NCI-H460 (cell line): ENCODE data around the gene SOCS6. TPM values are rescaled to one million over a fixed set of nuclear protein-coding genes. Genes with fewer than 3 reads are reported as not detected.
"Not testable (repeated sequence)": the region's sequence is repeated elsewhere in the genome, so short reads cannot be mapped to it uniquely, and the experiment has no call there.

Experiments
- DNase-seq: peaks from one replicate; pipeline ENCODE4 v3.0.0-alpha.2; 2016; ENCODE audit warnings: low read depth; ENCODE audit errors: extremely low read depth
- polyA plus RNA-seq: library from polyadenylated mRNA; depleted of rRNA; stranded (reverse); fragments of >200 nt; gene quantifications from 2 replicates; pipeline ENCODE4 v1.2.3, GENCODE V29; 2014; cell fraction: nucleus; rRNA removed
- total RNA-seq: library from RNA; depleted of rRNA; stranded (reverse); fragments of >200 nt; shearing (Covaris generic); gene quantifications from 2 replicates; pipeline ENCODE4 v1.2.3, GENCODE V29; 2014; rRNA removed

The SOCS6 gene, protein sequence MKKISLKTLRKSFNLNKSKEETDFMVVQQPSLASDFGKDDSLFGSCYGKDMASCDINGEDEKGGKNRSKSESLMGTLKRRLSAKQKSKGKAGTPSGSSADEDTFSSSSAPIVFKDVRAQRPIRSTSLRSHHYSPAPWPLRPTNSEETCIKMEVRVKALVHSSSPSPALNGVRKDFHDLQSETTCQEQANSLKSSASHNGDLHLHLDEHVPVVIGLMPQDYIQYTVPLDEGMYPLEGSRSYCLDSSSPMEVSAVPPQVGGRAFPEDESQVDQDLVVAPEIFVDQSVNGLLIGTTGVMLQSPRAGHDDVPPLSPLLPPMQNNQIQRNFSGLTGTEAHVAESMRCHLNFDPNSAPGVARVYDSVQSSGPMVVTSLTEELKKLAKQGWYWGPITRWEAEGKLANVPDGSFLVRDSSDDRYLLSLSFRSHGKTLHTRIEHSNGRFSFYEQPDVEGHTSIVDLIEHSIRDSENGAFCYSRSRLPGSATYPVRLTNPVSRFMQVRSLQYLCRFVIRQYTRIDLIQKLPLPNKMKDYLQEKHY
- total RNA-seq, result 22.4 and 22.5 TPM in 2 replicates
- 10.6 and 12.2 TPM in 2 replicates for polyA plus RNA-seq

DNA sequence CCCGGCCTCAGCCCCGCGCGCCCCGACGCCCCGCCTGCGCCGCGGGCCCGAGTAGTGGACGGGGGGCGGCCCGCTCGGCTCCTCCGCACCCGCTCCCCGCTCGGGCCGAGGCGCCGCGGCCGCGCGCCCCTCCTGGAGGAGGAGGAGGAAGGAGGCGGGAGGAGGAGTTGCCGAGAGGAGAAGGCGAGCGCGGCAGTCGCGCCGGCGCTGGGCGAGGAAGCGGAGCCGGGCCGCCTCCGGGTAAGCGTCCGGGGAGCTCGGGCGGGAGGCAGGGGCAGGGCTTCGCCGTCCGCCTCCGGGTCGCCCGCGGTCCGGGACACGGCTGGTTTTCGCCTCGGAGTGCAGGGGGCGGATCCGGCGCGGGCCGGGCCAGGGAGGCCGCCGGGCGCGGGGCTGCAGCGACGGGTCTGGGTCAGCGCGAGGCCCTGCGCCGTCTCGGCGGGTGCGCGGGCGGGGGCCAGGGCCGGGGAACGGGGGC is at the start of gene SOCS6:
Gene SOCS6 (plus strand): TSS at position 195 of the 478 bp plus-strand sequence. CDS start 35,624 bp downstream, outside the sequence.
- peak; percentile 31 for DNase-seq

- peak; percentile 69 for DNase-seq
Observed at GRCh38 chr18:70243131-70243929, 45.5 kb upstream of the SOCS6 start.

DNA sequence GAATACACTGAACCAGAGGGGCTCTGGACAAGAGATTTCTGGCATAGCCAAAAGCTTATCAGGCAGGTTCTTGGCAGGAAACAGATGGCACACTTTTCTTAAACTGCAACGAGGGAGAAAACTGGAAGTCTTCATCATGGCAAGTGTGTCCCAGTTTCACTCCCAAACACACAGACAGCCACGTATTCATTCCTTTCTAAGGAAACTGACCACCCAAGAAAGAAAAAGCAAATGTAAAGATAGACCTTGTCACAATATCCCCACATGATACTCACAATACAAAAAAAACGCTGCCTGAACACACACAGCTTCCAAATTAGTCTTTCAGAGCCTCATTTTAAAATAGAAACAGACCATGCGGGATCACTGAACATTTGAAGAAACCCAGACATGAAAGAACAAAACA is 42.8 kb upstream of the SOCS6 start:
- DNase-seq, result no peak

DNA sequence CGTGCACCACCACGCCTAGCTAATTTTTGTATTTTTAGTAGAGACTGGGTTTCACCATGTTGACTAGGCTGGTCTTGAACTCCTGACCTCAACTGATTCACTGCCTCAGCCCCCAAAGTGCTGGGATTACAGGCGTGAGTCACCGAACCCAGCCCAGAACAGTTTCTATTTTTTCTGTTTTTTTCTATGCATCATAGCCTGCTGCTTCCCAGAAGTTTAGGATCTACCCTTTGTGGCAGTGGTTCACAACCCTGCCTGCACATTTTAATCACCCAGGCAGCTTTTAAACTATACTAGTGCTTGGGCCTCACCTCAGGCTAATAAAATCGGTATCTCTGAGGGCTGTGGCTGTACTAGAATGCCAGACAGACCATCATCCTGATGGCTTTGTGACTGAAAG is 39.7 kb upstream of the SOCS6 start:
- DNase-seq, result no peak

DNA sequence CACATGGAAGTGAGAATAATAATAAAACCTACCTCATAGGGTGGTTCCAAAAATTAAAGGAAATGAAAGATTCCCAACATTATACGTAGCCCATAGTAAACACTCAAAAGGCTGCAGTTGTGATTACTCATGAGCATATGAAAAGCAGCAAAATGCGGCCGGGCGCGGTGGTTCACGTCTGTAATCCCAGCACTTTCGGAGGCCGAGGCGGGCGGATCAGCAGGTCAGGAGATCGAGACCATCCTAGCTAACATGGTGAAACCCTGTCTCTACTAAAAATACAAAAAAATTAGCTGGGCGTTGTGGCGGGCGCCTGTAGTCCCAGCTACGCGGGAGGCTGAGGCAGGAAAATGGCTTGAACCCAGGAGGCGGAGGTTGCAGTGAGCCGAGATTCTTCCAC is 39.0 kb upstream of the SOCS6 start:
- not testable (repeated sequence) for DNase-seq

- no peak for DNase-seq
Observed at GRCh38 chr18:70250781-70251180, 38.1 kb upstream of the SOCS6 start.

DNA sequence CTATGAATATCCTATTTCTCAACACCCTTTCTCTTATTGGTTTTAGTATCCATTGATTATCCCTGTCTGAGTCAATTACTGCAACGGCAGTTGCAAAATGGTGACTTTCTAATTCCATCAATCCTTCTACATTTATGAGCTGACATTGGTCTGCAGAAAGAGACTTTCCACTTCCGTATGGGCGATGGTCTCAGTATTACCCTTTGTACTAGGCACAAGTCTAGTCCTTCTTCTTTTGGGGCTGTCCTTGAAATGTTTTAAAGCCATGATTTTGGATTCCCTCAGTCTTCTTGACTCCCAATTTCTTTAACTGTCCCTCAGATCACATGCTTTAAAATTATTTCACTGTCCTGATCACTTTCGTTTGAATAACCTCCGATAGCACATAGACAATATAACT is 32.7 kb upstream of the SOCS6 start:
- DNase-seq, result no peak

DNA sequence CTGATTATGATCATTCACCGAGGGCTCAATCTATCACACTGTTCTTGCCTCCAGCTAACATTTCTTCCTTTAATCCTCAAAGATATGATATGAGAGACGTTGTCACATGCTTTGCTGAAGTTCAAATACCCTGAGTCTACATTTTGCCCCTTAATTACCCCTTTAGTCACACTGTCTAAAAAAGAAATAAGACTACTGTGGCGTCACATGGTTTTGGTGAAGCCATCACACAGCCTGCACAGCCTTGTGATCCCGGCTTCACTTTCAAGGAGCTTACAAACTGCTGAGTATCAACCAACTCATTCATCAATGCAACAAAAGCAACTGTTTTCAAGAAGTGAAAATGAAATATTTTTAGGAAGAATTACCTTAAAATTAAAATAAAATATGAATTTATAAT is 31.9 kb upstream of the SOCS6 start:
- no peak for DNase-seq

DNA sequence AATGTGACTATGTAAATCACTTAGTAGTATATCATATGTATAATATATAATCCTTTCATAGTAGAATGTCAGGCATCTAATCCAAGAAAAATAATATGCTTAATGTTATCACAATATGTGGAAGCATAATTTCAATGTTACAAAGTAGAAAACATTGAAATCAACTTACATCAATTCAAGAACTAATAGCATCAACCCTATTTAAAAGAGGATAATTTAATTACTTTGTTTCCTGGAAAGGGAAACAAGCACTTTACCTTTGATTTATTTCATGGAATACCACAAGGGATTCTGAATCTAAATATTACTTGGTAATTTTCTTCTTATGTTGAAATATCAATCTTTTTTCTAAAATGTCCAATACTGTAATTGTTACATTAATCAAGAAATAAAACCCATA is 30.6 kb upstream of the SOCS6 start:
- DNase-seq, result no peak

GRCh38 chr18:70260683-70261082 is 28.2 kb upstream of the SOCS6 start:
- no peak for DNase-seq

GRCh38 chr18:70261141-70261788 is 27.6 kb upstream of the SOCS6 start:
- DNase-seq, result no peak

- DNase-seq, result no peak
Observed at GRCh38 chr18:70263336-70263735, 25.5 kb upstream of the SOCS6 start.

DNA sequence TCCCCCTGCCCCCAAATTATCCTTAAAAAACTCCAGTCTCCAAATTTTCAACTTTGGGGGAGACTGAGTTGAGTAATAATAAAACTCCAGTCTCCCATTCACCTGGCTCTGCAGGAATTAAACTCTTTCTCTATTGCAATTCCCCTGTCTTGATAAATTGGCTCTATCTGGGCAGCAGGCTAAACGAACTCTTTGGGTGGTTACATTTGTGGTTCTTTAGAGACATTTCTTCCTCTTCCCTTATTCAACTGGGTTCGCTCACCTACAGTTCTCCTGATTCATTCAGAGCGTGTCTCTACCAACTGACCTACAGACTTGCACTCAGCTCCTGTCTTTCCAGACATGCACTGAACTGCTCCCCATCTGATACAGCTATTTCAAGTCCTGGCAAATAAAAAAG is 17.1 kb upstream of the SOCS6 start:
- DNase-seq, result no peak

GRCh38 chr18:70273021-70273420 is 15.8 kb upstream of the SOCS6 start:
- no peak for DNase-seq

- no peak for DNase-seq
Observed at GRCh38 chr18:70276416-70277191, 12.2 kb upstream of the SOCS6 start.

- no peak for DNase-seq
Observed at GRCh38 chr18:70279470-70279869, 9.4 kb upstream of the SOCS6 start.

- no peak for DNase-seq
Observed at GRCh38 chr18:70280007-70280925, 8.6 kb upstream of the SOCS6 start.

GRCh38 chr18:70284976-70285620 is 3.7 kb upstream of the SOCS6 start:
- DNase-seq, result no peak
